ENCODE results near the gene TMED8.
A peak's percentile ranks its signal among the peaks of the same experiment; 100 is the strongest.

DNA sequence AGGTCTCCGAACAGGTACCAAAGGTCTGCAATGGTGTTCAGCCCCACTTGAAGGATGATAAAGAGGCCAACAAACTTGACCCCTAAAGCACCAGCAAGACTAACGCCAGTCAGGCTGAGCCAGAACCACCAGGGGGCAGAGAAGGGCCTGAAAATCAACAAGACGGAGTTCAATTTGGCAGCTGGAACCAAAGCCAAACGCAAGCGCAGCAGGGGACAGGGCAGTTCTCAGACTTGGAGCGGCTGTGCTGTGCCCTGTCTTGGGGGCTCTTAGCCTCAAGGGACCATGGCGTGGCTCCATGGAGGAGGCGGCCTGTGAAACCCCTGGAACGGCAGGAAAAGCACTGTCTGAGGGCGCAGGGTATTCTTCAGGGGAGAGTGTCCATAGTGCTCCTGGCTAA is 75.8 kb downstream of the TMED8 start:
- TF ChIP-seq, protein P1, sequence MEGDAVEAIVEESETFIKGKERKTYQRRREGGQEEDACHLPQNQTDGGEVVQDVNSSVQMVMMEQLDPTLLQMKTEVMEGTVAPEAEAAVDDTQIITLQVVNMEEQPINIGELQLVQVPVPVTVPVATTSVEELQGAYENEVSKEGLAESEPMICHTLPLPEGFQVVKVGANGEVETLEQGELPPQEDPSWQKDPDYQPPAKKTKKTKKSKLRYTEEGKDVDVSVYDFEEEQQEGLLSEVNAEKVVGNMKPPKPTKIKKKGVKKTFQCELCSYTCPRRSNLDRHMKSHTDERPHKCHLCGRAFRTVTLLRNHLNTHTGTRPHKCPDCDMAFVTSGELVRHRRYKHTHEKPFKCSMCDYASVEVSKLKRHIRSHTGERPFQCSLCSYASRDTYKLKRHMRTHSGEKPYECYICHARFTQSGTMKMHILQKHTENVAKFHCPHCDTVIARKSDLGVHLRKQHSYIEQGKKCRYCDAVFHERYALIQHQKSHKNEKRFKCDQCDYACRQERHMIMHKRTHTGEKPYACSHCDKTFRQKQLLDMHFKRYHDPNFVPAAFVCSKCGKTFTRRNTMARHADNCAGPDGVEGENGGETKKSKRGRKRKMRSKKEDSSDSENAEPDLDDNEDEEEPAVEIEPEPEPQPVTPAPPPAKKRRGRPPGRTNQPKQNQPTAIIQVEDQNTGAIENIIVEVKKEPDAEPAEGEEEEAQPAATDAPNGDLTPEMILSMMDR (IDR thresholded peaks at IDR 0.05) = peak; percentile 84
- no peak for TF ChIP-seq EZH2 (IDR thresholded peaks at IDR 0.05)
